Right renal cortex interstitium (tissue), 3 donors: ENCODE measurements around the gene WDR33. TPM values are rescaled to one million over a fixed set of nuclear protein-coding genes. Genes with fewer than 3 reads are reported as not detected.
"Not testable (repeated sequence)": the region's sequence is repeated elsewhere in the genome, so short reads cannot be mapped to it uniquely, and the experiment has no call there.

Experiments
- DNase-seq, 3 donors: peaks; one replicate each; pipeline ENCODE4 v3.0.0-alpha.2; 2013; ENCODE audit warnings: low read depth in 3 of 3, low spot score in 2 of 3
- polyA plus RNA-seq, 3 donors: library from polyadenylated mRNA; unstranded; fragments of 120-200 nt; gene quantifications; one replicate each; pipeline ENCODE4 v1.2.1, GENCODE V29; 2013; ENCODE audit not compliant: insufficient read length in 3 of 3

WDR33 gene
- polyA plus RNA-seq, 3 donors = 57.2 to 74.7 (median 60.9) TPM

GRCh38 chr2:127769587-127769986, 41.4 kb downstream of the WDR33 start:
- no peak for DNase-seq

- no peak for DNase-seq
Measured at GRCh38 chr2:127768775-127769479, 42.0 kb downstream of the WDR33 start.

- DNase-seq = no peak
Measured at GRCh38 chr2:127763776-127764175, 47.2 kb downstream of the WDR33 start.

- DNase-seq = no peak
Measured at GRCh38 chr2:127762846-127763245, 48.1 kb downstream of the WDR33 start.

- DNase-seq = no peak
Measured at GRCh38 chr2:127762441-127762840, 48.5 kb downstream of the WDR33 start.

- no peak for DNase-seq
Measured at GRCh38 chr2:127759931-127760330, 51.0 kb downstream of the WDR33 start.

GRCh38 chr2:127754186-127754585, 56.8 kb downstream of the WDR33 start:
- DNase-seq = no peak

GRCh38 chr2:127753374-127753773, 57.6 kb downstream of the WDR33 start:
- DNase-seq = no peak

- DNase-seq = not testable (repeated sequence)
Measured at GRCh38 chr2:127749537-127749936, 61.4 kb downstream of the WDR33 start.

- no peak for DNase-seq
Measured at GRCh38 chr2:127747621-127748020, 63.4 kb downstream of the WDR33 start.

GRCh38 chr2:127743477-127744026, 67.4 kb downstream of the WDR33 start:
- no peak for DNase-seq

GRCh38 chr2:127740665-127741288, 70.2 kb downstream of the WDR33 start:
- no peak for DNase-seq

GRCh38 chr2:127739800-127740199, 71.2 kb downstream of the WDR33 start:
- no peak for DNase-seq

GRCh38 chr2:127737892-127738291, 73.1 kb downstream of the WDR33 start:
- DNase-seq = no peak

GRCh38 chr2:127735537-127736399, 75.2 kb downstream of the WDR33 start:
- DNase-seq = no peak

- no peak for DNase-seq
Measured at GRCh38 chr2:127735044-127735443, 75.9 kb downstream of the WDR33 start.

GRCh38 chr2:127733816-127734537, 77.0 kb downstream of the WDR33 start:
- DNase-seq = no peak

- DNase-seq = no peak
Measured at GRCh38 chr2:127733113-127733815, 77.7 kb downstream of the WDR33 start.

GRCh38 chr2:127726158-127726880, 84.7 kb downstream of the WDR33 start:
- no peak for DNase-seq
